HG02973 (cell line): ENCODE data around the gene NR3C1.

Experiments
- ATAC-seq: cut with Tn5 transposase; IDR thresholded peaks from one replicate; pipeline ENCODE4 v1.9.1; 2021; ENCODE audit warnings: moderate library complexity; ENCODE audit not compliant: unreplicated experiment

Gene NR3C1

DNA sequence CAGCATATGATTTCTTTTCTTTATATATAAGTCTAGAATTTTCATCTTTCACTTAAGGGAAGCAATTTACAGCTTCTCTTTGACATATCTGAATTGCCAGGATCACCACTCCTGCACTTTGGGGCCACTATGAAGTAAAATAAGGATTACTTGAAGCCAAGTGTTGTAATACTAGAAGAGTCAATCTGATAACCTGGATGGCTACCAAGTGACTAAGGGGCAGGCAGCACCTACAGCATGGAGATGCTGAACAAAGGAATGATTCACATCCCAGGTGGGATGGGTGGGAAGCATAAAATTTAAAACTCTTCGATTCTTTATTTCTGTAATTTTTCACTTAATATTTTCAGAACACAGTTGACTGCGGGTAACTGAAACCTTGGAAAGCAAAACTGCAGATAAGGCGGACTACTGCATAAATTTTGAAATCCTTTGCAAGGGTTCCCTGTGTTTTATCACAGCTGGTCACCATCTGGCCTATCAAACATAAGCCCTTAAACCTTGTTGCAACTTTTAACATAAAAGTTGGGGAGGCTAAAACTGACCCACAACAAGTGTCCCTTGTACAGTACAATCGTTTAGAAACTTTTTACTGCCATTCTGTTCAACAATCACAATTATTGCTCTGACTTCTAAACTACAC lies 31.2 kb downstream of the NR3C1 start:
- no peak for ATAC-seq

DNA sequence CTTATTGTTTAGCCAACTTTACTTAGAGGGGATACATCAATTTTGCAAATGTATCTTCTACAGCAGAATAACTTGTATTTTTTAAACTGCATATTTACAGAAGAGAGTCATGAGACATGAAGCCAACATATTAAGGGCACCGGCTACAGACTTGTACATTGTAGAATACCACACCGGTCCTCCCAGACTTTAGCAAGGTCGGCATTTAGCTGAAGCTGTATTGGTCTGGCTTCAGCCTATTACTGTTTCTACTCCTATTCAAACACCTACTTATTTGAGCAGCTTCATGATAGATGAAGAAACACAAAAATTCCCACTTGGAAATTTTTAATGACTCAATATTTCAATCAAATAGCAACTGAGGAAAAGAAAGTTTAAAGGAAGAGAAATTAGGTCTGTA lies 33.0 kb downstream of the NR3C1 start:
- no peak for ATAC-seq

DNA sequence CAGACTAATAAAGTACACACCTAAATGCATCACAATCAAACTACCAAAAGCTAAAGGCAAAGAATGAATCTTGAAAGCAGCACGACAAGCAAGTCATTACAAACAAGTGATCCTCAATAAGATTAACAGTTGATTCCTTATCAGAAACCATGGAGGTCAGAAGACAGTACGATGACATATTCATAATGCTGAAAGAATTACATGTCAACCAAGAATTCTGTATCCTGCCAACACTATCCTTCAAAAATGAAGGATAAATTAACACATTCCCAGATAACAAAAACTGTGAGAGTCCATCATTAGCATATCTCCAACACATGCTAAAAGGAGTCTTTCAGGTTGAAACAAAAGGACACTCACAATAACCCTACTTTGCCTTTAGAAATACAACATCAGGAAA lies 39.4 kb downstream of the NR3C1 start:
- no peak for ATAC-seq

DNA sequence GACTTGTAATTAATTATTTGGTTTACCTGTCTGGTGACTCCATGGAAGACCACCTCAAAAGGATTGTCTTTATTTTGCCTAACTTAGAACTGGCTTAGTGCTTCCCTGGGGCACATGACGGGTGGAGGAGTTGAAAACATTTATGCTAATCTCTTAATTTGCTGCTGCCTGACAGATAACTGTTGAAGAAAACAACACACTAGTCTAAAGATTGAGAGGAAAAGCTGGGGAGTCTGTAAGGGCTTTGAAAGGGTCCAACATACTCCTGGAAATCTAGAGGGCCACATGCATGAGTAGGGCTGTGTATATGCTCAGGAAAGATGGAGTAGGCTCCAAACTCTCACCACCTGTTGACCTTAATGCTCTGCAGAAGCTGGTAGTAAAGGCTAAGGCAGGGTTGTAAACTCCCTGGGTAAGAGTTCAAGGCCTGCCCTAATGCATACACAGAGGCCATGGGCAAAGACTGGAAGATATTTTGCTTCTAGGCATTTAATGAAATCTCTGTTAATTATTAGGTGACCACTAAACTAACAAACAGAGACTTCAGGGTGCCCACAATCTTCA lies 40.7 kb downstream of the NR3C1 start:
- no peak for ATAC-seq

DNA sequence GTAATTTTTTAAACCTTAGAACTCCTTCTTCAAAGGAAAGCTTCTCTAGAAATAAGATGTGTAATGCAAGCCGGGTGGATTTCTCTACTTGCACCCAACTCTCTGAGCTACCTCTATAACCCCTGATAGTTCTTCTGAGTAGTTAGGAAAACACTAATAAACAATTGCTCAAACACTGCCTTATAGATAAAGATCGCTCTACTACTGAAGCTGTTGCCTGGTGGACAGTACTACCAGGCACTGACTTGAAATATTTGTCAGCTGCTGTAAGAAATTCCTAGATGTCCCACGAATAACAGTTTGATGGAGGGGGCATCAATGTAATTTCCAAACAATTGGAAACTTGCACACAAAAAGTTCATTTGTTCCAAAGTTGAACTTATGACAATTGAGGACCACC lies 42.0 kb downstream of the NR3C1 start:
- no peak for ATAC-seq

DNA sequence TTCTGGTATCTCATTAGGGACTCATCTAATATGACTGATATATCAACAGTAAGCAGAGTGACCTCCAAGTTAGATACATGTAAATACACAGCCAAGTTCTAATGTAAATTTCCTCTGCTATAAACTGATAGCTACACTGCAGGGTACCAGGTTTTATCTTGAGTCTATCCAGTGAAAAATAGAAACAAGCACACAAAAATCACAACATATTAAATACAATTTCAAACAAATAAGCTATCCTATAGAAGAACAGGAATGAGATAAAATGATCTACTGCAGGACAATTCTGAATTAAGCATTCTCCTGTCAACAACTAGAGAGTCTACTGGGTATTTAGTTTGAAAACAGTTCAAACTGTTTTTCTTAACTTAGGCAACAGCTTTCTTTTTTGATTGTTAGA lies 42.7 kb downstream of the NR3C1 start:
- ATAC-seq, result no peak

DNA sequence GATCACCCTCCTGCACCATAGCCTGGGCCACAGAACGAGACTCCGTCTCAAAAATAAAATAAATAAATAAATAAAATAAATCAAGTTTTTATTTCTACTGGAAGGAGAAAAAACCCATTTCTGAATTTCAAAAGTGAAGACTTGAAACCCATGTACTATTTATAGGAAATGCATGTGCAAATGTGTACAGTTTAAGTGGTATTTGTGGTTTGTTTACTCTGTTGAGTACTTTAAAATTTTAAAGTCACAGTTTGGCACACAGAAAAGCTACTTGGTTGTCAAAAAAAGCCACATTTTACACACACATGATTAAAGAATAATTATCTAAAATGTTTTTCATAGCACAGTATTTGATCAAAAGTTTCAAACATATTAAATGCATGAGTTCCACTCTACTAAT lies 43.6 kb downstream of the NR3C1 start:
- ATAC-seq, result no peak

DNA sequence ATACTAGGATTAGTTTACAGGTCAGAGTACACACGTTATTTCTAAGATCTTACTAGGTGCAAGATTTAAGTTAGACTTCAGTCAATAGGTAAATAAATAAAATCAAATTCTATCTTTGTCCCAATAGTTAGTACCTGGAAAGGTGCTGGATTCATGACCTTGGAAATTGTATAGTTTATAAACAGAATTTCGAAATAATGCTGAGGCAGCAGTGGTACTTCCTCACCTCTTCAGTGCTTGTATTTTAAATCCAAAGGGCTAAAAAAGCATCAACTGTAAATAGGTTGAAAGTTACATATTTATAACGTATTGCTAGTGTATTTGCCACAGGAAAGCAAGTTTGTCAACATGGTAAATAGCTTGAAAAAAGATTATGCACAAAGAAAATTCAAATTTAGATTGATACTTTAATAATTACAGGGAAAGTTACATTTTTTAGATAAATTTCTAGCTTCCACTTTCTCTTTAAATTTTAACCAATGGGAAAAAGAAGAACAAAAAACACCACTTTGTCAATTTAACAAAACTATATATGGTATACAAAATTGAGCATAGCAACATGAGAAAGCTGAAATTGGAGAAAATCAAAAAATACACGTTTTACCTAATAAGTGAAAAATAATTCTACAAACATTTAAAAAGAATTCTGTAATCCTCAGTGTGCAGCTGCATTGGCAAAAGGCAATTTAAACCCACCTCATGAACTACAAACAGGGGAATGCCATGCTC lies 46.5 kb downstream of the NR3C1 start:
- no peak for ATAC-seq

DNA sequence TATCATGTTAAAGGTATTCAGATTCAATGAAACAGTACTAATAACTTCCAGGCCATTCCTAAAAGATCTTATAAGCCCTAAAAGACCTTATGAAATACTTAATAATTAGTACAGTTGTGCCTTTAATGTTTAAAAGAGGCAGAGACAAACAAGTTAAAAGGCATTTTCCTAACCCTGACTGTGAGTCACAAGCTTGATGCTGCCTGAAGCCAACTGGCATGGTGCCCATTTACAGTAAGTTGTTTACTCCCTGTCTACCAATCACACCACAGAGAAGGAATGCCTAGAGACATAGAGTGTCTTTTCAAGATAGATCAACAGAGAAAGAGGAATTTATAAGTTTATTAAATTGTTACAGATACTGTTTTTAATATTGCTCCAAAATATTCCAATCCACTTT lies 47.8 kb downstream of the NR3C1 start:
- no peak for ATAC-seq

DNA sequence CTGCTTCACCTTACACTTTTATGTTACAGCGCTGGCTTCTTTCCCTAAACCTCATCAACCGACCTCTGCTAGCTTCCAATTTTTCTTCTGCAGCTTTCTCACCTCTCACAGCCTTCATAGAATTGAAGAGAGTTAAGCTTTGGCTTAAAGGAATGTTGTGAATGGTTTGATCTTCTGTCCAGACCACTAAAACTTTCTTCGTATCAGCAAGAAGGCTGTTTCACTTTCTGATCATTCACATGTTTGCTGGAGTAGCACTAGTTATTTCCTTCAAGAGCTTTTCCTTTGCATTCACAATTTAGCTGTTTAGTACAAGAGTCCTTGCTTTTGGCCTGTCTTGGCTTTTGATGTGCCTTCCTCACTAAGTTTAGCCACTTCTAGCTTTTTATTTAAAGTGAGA lies 49.5 kb downstream of the NR3C1 start:
- ATAC-seq, result no peak

DNA sequence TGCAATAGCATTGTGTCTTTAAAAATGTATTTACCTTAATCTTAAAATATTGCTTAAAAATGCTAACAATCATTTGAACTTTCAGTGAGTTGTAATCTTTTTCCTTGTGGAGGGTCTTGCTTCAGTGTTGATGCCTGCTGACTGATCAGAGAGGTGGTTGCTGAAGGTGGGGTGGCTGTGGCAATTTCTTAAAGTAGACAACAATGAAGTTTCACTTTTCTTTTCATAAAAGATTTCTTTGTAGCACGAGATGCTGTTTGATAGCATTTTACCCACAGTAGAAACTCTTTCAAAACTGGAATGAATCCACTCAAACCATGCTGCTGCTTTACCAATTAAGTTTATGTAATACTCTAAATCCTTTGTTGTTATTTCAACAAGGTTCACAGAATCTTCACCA lies 50.8 kb downstream of the NR3C1 start:
- ATAC-seq, result no peak

DNA sequence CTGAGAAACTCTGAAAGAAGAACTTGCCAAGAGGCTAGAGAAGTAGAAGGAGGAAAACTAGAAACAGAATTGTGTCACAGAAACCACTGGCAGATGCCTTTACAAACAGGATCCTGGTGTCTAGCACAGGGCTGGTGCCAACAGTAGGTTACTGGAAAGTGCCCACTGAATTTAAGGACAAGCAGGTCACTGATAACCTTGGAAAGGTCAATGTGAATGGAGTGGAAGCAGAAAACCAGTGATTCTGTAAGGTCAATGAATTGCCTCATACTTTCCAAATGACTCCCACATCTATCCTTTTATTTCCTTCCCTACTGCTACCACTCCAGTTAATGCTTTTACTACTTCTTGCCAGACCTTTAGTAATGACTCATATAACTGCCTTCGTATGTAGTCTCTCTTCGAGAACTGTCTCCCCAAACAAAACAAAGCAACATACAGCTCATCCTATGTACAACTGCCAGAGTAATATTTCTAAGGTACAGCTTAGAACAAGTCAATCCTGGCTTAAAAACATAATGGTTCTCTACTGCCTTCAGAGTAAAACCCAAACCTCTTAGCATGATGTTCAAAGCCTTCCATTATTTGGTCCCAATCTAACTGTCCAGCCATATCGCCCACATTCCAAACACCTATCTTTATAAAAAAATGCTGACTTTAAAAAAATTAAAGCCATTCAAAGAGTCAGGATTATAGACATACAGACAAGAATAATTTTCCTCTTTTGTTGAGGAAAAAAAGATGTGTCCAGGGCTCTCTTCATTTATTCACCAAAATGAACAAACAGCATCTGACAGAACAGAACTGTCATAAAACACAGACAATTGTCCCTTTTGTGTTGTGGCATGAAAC lies 52.5 kb downstream of the NR3C1 start:
- ATAC-seq, result no peak

DNA sequence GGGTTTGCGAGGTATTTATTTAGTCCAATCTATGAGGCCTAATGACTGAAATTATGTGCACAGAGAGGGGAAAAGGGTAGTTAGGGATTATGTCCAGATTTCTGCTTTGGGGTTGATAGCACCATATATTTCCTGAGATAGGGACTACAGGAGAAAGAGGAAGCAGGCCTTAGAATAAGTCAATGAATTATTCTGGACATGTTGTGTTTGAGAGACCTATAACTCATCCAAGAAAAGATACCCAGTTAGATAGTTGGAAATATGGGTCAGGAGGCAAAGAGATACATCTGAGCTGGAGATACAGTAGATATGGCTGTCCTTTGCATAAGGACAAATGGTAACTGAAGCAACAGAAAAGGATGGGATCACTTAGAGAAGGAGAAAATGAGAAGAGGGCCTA lies 53.1 kb downstream of the NR3C1 start:
- no peak for ATAC-seq

DNA sequence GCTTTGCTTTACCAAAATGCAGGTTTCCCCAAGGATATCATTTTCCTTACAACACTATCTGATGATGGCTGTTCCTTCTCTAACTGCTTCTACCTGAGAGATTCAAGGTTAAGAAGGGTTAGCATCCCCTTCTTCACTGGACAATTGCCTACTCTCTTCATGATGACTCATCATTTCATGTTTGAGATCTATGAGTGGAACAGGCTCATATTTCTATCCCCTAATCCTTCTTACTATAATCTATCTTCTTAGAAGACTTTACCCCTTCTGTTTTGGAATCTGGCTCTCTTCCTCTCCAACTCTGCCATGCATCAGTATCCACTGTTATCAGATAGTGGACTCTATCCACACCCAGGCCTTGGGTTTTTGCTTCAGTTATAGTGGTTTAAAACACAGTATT lies 54.3 kb downstream of the NR3C1 start:
- ATAC-seq, result no peak

DNA sequence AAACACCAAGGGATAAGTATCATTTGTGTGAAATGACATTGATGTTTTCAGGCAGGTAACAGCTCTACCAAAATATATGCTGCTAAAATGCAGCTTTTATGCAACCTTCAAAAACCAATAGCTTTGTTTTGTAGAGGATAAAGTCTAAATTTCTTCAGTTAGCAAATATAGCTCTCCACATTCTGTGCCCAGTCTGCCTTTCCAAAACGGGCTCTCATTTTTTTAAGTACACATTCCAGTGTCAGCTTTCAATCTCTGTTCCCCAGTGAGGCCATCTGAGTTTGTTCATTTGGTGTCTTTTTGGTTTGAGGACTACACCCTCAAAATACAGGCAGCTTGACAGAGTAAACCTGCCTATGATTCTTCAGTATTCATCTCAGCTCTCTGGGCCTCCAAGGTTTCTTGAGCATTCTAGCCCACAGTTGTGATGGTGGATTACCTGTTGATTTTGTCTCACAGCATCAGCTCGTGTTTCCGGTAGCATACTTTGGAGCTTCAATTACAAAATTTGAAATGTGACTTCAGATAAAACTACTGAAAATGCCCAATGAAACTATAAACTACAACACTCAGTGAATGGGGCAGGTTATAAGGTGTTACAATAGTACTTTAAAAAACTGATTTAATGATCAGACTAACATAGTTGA lies 55.7 kb downstream of the NR3C1 start:
- ATAC-seq, result no peak

DNA sequence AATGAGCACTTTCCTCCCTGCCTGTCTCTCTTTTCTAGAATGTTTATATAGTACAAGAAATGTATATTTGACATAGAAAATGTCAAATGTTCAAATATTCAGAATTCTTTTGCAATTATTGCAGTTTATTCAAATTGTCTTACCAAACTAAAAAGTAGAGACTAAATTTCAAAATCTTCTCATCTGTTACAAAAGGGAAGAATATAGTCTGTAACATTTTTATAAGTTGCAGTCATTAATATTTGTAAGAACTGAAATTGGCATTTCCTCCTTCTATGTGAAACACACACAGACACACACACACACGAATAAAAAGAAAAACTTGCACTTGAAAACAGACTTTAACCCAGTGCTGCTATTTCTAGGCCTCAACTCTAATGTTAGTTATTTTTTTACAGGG lies 56.4 kb downstream of the NR3C1 start:
- no peak for ATAC-seq

DNA sequence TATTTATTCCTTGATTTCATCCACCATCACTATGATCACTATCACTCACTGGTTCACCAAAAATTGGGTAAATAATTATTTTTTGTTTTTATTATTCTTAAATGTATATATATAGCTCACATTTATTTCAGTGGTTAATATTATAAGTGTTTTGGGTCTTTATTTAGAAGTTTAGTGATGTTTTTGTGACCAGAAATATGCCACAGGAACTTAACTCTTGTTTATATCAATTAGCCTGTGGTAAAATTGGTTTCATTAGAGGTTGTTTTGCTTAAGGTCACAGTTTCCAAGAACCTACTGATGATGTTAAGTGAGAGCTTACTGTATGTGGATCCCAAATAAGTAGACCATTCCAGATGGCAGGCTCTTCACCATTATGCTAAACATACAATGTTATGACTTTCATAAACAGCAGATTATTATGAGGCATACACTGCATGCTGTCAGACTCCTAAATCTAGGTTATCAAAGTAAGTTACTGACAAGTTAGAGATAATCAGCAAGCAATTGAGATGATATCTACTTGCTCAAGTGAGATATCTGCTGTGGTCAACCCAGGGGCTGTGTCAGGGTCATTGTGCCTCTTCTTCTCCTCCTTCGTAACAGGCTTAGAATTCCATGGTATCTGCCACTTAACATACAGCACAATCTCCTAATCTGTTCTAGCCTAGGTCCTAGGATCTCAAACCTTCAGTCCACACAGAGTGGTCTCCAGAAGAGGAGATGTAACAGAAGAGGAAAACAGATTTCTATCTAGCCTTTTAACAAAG lies 57.6 kb downstream of the NR3C1 start:
- no peak for ATAC-seq

DNA sequence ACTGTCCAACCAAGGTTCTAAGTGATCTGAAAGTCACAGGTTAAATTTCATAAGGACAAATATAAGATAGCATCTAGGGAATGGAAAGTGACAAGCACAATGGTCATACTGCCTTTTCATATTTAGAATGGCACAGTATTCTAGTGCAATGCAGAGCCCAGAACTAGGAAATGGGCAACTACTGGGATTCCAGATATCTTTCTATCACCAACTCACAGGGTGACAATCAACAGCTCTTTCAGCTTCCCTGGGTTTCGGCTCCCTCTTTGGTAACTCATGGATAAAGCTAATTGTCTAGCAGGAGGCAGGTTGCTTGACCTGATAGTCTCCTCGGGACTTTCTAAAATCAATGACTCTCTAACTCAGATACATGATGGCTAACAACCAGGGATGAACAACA lies 60.4 kb downstream of the NR3C1 start:
- ATAC-seq, result no peak

DNA sequence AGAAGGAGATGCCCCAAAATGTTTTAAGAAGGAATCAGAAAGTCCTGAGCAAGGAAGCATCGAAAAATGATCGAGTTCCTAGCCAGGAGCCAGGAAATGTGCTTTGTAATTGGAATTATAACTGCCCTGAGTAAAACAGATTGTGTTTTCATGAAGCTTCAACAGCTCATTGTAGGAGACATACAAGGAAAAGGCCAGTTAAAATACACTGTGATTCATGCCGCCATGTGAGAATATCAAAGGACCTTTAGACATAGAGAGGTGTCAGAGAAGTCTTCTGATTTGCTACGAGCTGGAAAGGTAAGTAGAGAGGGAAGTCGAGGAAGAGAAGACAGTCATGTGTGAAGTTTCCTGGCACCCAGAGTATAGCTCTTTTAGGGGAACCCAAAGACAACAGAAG lies 60.9 kb downstream of the NR3C1 start:
- no peak for ATAC-seq

DNA sequence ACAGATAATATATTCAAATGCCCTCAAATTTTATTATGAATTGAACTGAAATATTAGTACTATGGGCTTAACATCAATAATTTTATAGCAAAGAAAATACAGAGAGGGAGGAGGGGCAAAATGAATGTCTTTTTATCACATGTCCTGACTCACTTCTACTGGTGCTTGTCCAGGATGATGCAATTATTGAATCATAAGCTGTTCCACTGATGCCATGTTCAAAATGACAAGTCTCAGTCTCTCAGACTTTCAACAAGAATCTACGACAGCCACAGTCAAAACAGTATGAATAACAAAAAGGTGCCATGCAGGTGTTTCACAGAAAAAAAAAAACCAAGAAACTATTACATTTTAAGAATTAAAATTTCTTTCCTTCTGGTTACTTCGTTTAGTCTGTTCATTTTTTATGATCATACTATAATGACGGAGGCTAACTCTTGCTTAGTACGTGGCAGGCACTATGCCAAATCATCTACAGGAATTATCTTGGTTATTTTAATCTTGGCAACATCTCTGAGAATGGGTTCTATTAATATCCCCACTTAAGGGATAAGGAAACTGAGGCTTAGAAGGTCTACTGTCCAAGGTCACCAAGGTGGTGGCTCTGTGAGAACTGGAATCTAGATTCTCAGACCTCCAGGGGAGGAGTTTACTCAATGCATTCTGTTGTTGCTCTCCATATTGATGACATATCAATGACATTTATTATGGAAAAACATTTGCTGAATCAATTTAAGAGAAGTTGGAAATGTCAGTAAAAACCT lies 61.5 kb downstream of the NR3C1 start:
- ATAC-seq, result peak; percentile 44
